ENCODE measurements around the gene PDE8B. TPM values are rescaled to one million over a fixed set of nuclear protein-coding genes. Genes with fewer than 3 reads are reported as not detected.

Gene PDE8B
- total and polyA plus RNA-seq, 9 donors = 0.73 to 26.7 (median 6.4) TPM

- Histone ChIP-seq H3K36me3 (no peaks in the 10 kb centered on the region), H3K27ac (no peak overlapping the region)
These were observed 218.0 kb downstream of the PDE8B start for GRCh38 chr5:77428526-77428925.

GRCh38 chr5:77430726-77431125 lies 220.2 kb downstream of the PDE8B start:
- Histone ChIP-seq H3K4me1 (ENCODE audit: insufficient read depth) (no peaks in the 10 kb centered on the region), H3K27ac (no peak overlapping the region), H3K27me3 (no peaks in the 10 kb centered on the region), H3K36me3 (no peaks in the 10 kb centered on the region), H3K4me3 (no peak overlapping the region), H3K9me3 (no peaks in the 10 kb centered on the region)
- intact Hi-C loops (cut with DNase I) = no loop called here
- TF ChIP-seq EP300 (IDR thresholded peaks at IDR 0.05) (no peak), CTCF (IDR thresholded peaks at IDR 0.05) (no peak), POLR2A (IDR thresholded peaks at IDR 0.05) (no peak)
- DNase-seq = no peak
- 97 to 100% (median 100%) methylated on average over 1 of the region's 1 CpG for WGBS, 3 donors

More at GRCh38 chr5:77428526-77428925, 218.0 kb downstream of the PDE8B start:
- no peak for TF ChIP-seq POLR2A (IDR thresholded peaks at IDR 0.05)
- no peak for DNase-seq
- Histone ChIP-seq H3K27me3 (no peaks in the 10 kb centered on the region), H3K4me3 (no peak overlapping the region), H3K9me3 (no peaks in the 10 kb centered on the region), H3K4me1 (ENCODE audit: insufficient read depth) (no peaks in the 10 kb centered on the region)
- WGBS, 3 donors = 48 to 64% (median 61%) methylated on average over 5 of the region's 5 CpGs
- intact Hi-C loops (cut with DNase I) = no loop called here

- no peak for DNase-seq
- Histone ChIP-seq H3K9me3 (no peaks in the 10 kb centered on the region), H3K36me3 (no peaks in the 10 kb centered on the region), H3K27me3 (no peaks in the 10 kb centered on the region), H3K27ac (no peak overlapping the region), H3K4me1 (ENCODE audit: insufficient read depth) (no peaks in the 10 kb centered on the region), H3K4me3 (no peak overlapping the region)
- TF ChIP-seq EP300 (IDR thresholded peaks at IDR 0.05) = no peak
- TF ChIP-seq POLR2A (IDR thresholded peaks at IDR 0.05) = no peak
- no peak for TF ChIP-seq CTCF (IDR thresholded peaks at IDR 0.05)
- intact Hi-C loops (cut with DNase I) = no loop called here
- WGBS, 3 donors = 76 to 85% (median 84%) methylated on average over 3 of the region's 3 CpGs
These were observed 220.8 kb downstream of the PDE8B start for GRCh38 chr5:77431286-77431685.

DNA sequence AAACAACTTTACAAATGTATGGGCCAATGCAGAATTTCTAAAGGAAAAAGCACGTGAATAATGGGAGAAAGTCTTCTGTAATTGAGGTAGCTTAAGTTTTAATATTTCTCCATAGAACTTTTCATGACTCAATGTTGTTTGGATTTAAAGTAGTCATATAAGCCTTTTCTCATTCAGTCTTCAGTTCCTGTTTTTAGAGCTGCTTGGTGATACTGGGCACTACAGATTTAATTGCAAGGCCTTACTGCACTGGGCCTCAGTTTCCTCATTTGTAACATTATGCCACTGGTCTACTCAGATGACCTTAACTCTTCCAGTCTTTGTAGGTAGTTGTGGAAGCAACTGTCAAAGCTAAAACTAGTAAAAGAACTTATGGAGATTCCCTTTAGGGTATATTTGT lies 221.2 kb downstream of the PDE8B start:
- H3K9me3 ChIP-seq = no peaks in the 10 kb centered on the region
- intact Hi-C loops (cut with DNase I) = no loop called here
- H3K27me3 ChIP-seq = no peaks in the 10 kb centered on the region
- no peak overlapping the region for H3K27ac ChIP-seq
- H3K4me1 ChIP-seq (ENCODE audit: insufficient read depth) = no peaks in the 10 kb centered on the region
- DNase-seq = no peak
- H3K4me3 ChIP-seq = no peak overlapping the region
- TF ChIP-seq EP300 (IDR thresholded peaks at IDR 0.05) (no peak), POLR2A (IDR thresholded peaks at IDR 0.05) (no peak), CTCF (IDR thresholded peaks at IDR 0.05) (no peak)
- no peaks in the 10 kb centered on the region for H3K36me3 ChIP-seq
- WGBS, 3 donors = 95 to 96% (median 95%) methylated on average over 1 of the region's 1 CpG

GRCh38 chr5:77437194-77437593 lies 226.7 kb downstream of the PDE8B start:
- Histone ChIP-seq H3K4me3 (no peak overlapping the region), H3K4me1 (ENCODE audit: insufficient read depth) (no peaks in the 10 kb centered on the region), H3K9me3 (no peaks in the 10 kb centered on the region), H3K27ac (no peak overlapping the region), H3K36me3 (no peaks in the 10 kb centered on the region), H3K27me3 (no peaks in the 10 kb centered on the region)
- DNase-seq = no peak
- 81 to 87% (median 85%) methylated on average over 5 of the region's 5 CpGs for WGBS, 3 donors
- intact Hi-C loops (cut with DNase I) = loop anchor here in 1 of 4 donors (1.0 kb wide), 1 partner anchor 224 kb away; no protein-coding TSS in a partner anchor
- TF ChIP-seq CTCF (IDR thresholded peaks at IDR 0.05) (no peak), POLR2A (IDR thresholded peaks at IDR 0.05) (no peak), EP300 (IDR thresholded peaks at IDR 0.05) (no peak)

Data from ovary (tissue), 9 donors.